SK-N-SH (cell line): ENCODE data around the gene LRP1-AS. TPM values are rescaled to one million over a fixed set of nuclear protein-coding genes. Genes with fewer than 3 reads are reported as not detected.
A peak's percentile ranks its signal among the peaks of the same experiment; 100 is the strongest.

ENCODE experiments used
- CTCF ChIA-PET: fragments of 300-600, 350-600 bp; formaldehyde crosslinking; extraction: SDS; loops from one replicate; lab custom pipeline; 2021; lab: Yijun Ruan, JAX
- POLR2A ChIA-PET: fragments of 350-600 bp; sonication (Branson Sonifier 250); formaldehyde crosslinking; extraction: SDS; loops from one replicate; lab custom pipeline; 2020; ENCODE audit warnings: antibody characterized with exemption, inconsistent platforms; lab: Yijun Ruan, JAX
- DNase-seq: peaks from one replicate; pipeline ENCODE4 v3.0.0; 2012
- H2AFZ ChIP-seq: fragments of 200-600 bp; sonication (generic); 2 replicates; pipeline ENCODE4 v1.8.1; 2016; ENCODE audit warnings: antibody characterized with exemption, mild to moderate bottlenecking, low read depth
- H3F3A ChIP-seq: fragments of 200-600 bp; sonication (generic); replicated peaks from 2 replicates; pipeline ENCODE3; 2016; ENCODE audit warnings: antibody characterized with exemption, mild to moderate bottlenecking; ENCODE audit not compliant: insufficient read depth
- H3K27ac ChIP-seq, 2 experiments: fragments of 200-500 bp in 1 of 2; fragments of 200-600 bp in 1 of 2; sonication (Bioruptor generic) in 1 of 2; sonication (generic), shearing (Covaris generic) in 1 of 2; 2 replicates each; pipeline versions ENCODE4 v1.5.1 to v1.6.1; 2014 to 2016; ENCODE audit warnings: low read depth in 2 of 2, inconsistent platforms in 1 of 2, low read length in 1 of 2, mild to moderate bottlenecking in 1 of 2, mixed read lengths in 1 of 2
- H3K27me3 ChIP-seq: fragments of 200-600 bp; sonication (generic), shearing (Covaris generic); 2 replicates; pipeline ENCODE4 v1.6.1; 2016; ENCODE audit warnings: mixed run types; ENCODE audit not compliant: insufficient read depth
- H3K36me3 ChIP-seq, 2 experiments: fragments of 200-500 bp in 1 of 2; fragments of 200-600 bp in 1 of 2; sonication (Bioruptor generic) in 1 of 2; sonication (generic) in 1 of 2; replicated peaks in 1 of 2; 2 replicates each; pipeline versions ENCODE3 to v1.5.1; 2014 to 2016; ENCODE audit warnings: low read length in 1 of 2, mild to moderate bottlenecking in 1 of 2; ENCODE audit not compliant: insufficient read depth in 2 of 2, control insufficient read depth in 1 of 2
- H3K4me1 ChIP-seq, 2 experiments: fragments of 200-500 bp in 1 of 2; fragments of 200-600 bp in 1 of 2; sonication (Bioruptor generic) in 1 of 2; sonication (generic), shearing (Covaris generic) in 1 of 2; 2 replicates each; pipeline versions ENCODE4 v1.5.1 to v1.6.1; 2014 to 2016; ENCODE audit warnings: low read depth in 1 of 2, low read length in 1 of 2, mixed run types in 1 of 2; ENCODE audit not compliant: insufficient read depth in 2 of 2, control insufficient read depth in 1 of 2
- H3K4me2 ChIP-seq: fragments of 200-600 bp; sonication (generic), shearing (Covaris generic); 2 replicates; pipeline ENCODE4 v1.6.1; 2017; ENCODE audit warnings: mixed run types
- H3K4me3 ChIP-seq, 2 experiments: fragments of 200-500 bp in 1 of 2; fragments of 200-600 bp in 1 of 2; sonication (Bioruptor generic) in 1 of 2; sonication (generic), shearing (Covaris generic) in 1 of 2; 2 replicates each; pipeline versions ENCODE4 v1.5.1 to v1.8.1; 2014 to 2016; ENCODE audit warnings: low read depth in 2 of 2, inconsistent platforms in 1 of 2, low read length in 1 of 2, mild to moderate bottlenecking in 1 of 2, mixed read lengths in 1 of 2, moderate library complexity in 1 of 2
- H3K79me2 ChIP-seq: fragments of 200-600 bp; sonication (generic); 2 replicates; pipeline ENCODE4 v1.8.1; 2017; ENCODE audit warnings: mild to moderate bottlenecking; ENCODE audit not compliant: insufficient read depth
- H3K9ac ChIP-seq: fragments of 200-600 bp; sonication (generic); 2 replicates; pipeline ENCODE4 v1.6.1; 2017; ENCODE audit warnings: mixed run types
- H3K9me2 ChIP-seq: fragments of 200-600 bp; sonication (generic); 2 replicates; pipeline ENCODE4 v1.6.1; 2017; ENCODE audit warnings: mixed run types
- H3K9me3 ChIP-seq: fragments of 200-600 bp; sonication (generic); 2 replicates; pipeline ENCODE4 v1.6.1; 2017; ENCODE audit warnings: mixed run types, mild to moderate bottlenecking, moderate library complexity
- H4K20me1 ChIP-seq: fragments of 200-600 bp; sonication (generic); 2 replicates; pipeline ENCODE4 v1.6.1; 2017; ENCODE audit warnings: mild to moderate bottlenecking, mixed run types; ENCODE audit not compliant: insufficient read depth
- GABPA ChIP-seq: IDR thresholded peaks from 2 replicates; pipeline ENCODE4 v1.4.0; 2012; ENCODE audit warnings: low read depth, mild to moderate bottlenecking
- MAX ChIP-seq: IDR thresholded peaks from 2 replicates; pipeline ENCODE4 v1.4.0; 2012; ENCODE audit warnings: low read depth
- MEF2A ChIP-seq: IDR thresholded peaks from 2 replicates; pipeline ENCODE4 v1.4.0; 2012; ENCODE audit warnings: low read depth, borderline replicate concordance
- NFIC ChIP-seq: IDR thresholded peaks from 2 replicates; pipeline ENCODE4 v1.4.0; 2012; ENCODE audit warnings: borderline replicate concordance
- POLR2AphosphoS5 ChIP-seq: IDR thresholded peaks from 2 replicates; pipeline ENCODE4 v1.6.1; 2012; ENCODE audit warnings: low read depth, low read length
- RAD21 ChIP-seq: IDR thresholded peaks from 2 replicates; pipeline ENCODE4 v1.6.1; 2012; ENCODE audit warnings: mild to moderate bottlenecking, low read length
- RCOR1 ChIP-seq: fragments of 150-350 bp; IDR thresholded peaks from 2 replicates; pipeline ENCODE4 v1.6.1; 2017; ENCODE audit warnings: antibody characterized with exemption, low read length
- REST ChIP-seq: IDR thresholded peaks from 2 replicates; pipeline ENCODE4 v1.6.1; 2012; ENCODE audit warnings: mild to moderate bottlenecking, low read depth, low read length, moderate library complexity
- RXRA ChIP-seq: IDR thresholded peaks from 2 replicates; pipeline ENCODE4 v1.4.0; 2012; ENCODE audit warnings: low read depth, mild to moderate bottlenecking, borderline replicate concordance
- whole genome bisulfite sequencing: methylation state at CpG from one replicate; pipeline ENCODE4 v1.1.6; 2017; ENCODE audit warnings: low lambda C conversion rate; 5-methylcytosine and 5-hydroxymethylcytosine counted together
- polyA plus RNA-seq, 3 experiments: library from polyadenylated mRNA; depleted of rRNA; stranded (reverse); fragments of >200 nt; gene quantifications; 2 replicates each; pipeline ENCODE4 v1.2.3, GENCODE V29; 2012
- TF ChIP-seq, protein P1 (sequence below): IDR thresholded peaks from 2 replicates; pipeline ENCODE4 v1.4.0; 2012; ENCODE audit warnings: low read depth, borderline replicate concordance

The LRP1-AS gene
- polyA plus RNA-seq, 1 of the 3 experiments (the other 2 are of a cell fraction) = not detected

- POLR2A ChIA-PET = no interaction called here
- Histone ChIP-seq H3K9ac (no peak overlapping the region), H3K36me3 (no peaks in the 10 kb centered on the region), H3K4me1 (peaks cover 0 to 2% of the 10 kb centered on the region in 2 experiments; a peak in 1 of 4 replicates), H2AFZ (no peak overlapping the region), H3K9me2 (no peaks in the 10 kb centered on the region), H4K20me1 (no peaks in the 10 kb centered on the region), H3K27me3 (no peaks in the 10 kb centered on the region), H3K9me3 (no peaks in the 10 kb centered on the region), H3K27ac (no peak overlapping the region), H3F3A (no peaks in the 10 kb centered on the region), H3K79me2 (no peaks in the 10 kb centered on the region), H3K4me3 (no peak overlapping the region), H3K4me2 (no peak overlapping the region)
- CTCF ChIA-PET = interaction anchor here (0.6 to 23.2 kb wide), 13 partner anchors 10 to 138 kb away, joined by 3 to 339 read pairs (median 4); partner anchors contain the start of genes NAB2 and NEMP1
- DNase-seq = peak; percentile 5
- no peak for TF ChIP-seq RAD21
- WGBS = 95% methylated on average over 11 of the region's 14 CpGs
These were observed 42.2 kb downstream of the LRP1-AS start for GRCh38 chr12:57105011-57105753.

DNA sequence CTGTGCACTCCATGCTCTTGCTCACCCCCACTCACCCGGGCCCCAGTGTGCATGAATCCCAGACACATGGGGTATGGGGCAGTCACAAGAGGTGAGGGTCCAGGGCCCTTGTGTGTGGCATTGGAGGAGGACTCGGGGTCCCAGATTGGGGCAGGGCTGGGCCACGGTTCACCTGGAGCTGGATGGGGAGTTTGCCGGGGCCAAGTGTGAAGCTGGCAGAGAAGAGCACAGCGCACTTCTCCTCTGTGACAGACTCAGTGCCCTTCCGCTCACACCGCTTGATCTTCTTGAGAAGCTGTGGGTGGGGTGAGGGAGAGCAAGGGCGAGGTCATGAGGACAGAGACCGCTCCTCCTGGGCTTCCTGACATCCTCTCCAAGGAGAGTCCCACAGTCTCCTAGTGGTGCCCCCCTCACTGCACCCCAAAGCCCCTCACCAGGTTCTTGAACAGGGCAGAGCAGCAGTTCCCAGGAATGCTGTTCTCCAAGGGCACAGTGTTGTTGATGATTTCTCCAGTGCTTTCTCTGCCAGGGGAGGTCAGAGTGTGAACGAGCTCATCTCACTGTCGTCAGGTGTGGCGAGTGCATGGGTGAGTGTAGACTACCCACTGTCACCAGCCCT is 43.0 kb downstream of the LRP1-AS start:
- no peak overlapping the region for H3K27ac ChIP-seq
- H3K9me2 ChIP-seq = no peaks in the 10 kb centered on the region
- CTCF ChIA-PET = interaction anchor here (0.6 to 23.2 kb wide), 14 partner anchors 8 to 139 kb away, joined by 3 to 339 read pairs (median 4); partner anchors contain the start of genes NAB2, NEMP1 and ZBTB39
- DNase-seq = peak; percentile 23
- TF ChIP-seq GABPA = no peak
- no peak for TF ChIP-seq RCOR1
- TF ChIP-seq MEF2A = no peak
- TF ChIP-seq RXRA = no peak
- TF ChIP-seq MAX = no peak
- no peak for TF ChIP-seq NFIC
- TF ChIP-seq POLR2AphosphoS5 = no peak
- TF ChIP-seq, protein P1, sequence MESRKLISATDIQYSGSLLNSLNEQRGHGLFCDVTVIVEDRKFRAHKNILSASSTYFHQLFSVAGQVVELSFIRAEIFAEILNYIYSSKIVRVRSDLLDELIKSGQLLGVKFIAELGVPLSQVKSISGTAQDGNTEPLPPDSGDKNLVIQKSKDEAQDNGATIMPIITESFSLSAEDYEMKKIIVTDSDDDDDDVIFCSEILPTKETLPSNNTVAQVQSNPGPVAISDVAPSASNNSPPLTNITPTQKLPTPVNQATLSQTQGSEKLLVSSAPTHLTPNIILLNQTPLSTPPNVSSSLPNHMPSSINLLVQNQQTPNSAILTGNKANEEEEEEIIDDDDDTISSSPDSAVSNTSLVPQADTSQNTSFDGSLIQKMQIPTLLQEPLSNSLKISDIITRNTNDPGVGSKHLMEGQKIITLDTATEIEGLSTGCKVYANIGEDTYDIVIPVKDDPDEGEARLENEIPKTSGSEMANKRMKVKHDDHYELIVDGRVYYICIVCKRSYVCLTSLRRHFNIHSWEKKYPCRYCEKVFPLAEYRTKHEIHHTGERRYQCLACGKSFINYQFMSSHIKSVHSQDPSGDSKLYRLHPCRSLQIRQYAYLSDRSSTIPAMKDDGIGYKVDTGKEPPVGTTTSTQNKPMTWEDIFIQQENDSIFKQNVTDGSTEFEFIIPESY = no peak
- TF ChIP-seq REST = no peak
- peaks cover 0 to 2% of the 10 kb centered on the region in 2 experiments; a peak in 1 of 4 replicates for H3K4me1 ChIP-seq
- H4K20me1 ChIP-seq = no peaks in the 10 kb centered on the region
- H3K4me2 ChIP-seq = no peak overlapping the region
- no peaks in the 10 kb centered on the region for H3K36me3 ChIP-seq
- no peaks in the 10 kb centered on the region for H3F3A ChIP-seq
- no peak overlapping the region for H3K9ac ChIP-seq
- no peak overlapping the region for H3K4me3 ChIP-seq
- POLR2A ChIA-PET = no interaction called here
- H2AFZ ChIP-seq = no peak overlapping the region
- H3K27me3 ChIP-seq = no peaks in the 10 kb centered on the region
- no peaks in the 10 kb centered on the region for H3K79me2 ChIP-seq
- H3K9me3 ChIP-seq = no peaks in the 10 kb centered on the region
- WGBS = 90% methylated on average over 5 of the region's 12 CpGs
